ENCODE results near the gene RPS6KA5.

DNA sequence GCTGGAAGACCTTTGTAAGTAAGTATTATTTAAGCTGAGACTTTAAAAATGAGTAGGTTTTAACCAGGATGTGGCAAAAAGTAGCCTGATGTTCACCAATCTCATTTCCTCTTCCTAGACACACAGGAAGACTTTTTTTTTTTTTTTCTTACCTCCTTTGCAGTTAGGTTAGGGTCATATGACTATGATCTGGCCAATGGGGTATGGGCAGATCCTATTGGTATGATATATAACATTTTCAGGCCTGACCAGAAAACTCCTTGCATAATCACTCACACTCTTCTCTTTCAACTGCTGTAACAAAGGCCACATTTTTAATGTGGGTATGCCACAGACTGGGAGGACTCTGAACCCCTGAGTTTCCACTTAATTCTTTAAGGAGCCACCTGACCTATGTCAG lies 2.7 kb upstream of the RPS6KA5 start:
- TF ChIP-seq, protein P1, sequence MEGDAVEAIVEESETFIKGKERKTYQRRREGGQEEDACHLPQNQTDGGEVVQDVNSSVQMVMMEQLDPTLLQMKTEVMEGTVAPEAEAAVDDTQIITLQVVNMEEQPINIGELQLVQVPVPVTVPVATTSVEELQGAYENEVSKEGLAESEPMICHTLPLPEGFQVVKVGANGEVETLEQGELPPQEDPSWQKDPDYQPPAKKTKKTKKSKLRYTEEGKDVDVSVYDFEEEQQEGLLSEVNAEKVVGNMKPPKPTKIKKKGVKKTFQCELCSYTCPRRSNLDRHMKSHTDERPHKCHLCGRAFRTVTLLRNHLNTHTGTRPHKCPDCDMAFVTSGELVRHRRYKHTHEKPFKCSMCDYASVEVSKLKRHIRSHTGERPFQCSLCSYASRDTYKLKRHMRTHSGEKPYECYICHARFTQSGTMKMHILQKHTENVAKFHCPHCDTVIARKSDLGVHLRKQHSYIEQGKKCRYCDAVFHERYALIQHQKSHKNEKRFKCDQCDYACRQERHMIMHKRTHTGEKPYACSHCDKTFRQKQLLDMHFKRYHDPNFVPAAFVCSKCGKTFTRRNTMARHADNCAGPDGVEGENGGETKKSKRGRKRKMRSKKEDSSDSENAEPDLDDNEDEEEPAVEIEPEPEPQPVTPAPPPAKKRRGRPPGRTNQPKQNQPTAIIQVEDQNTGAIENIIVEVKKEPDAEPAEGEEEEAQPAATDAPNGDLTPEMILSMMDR (IDR thresholded peaks at IDR 0.05; ENCODE audit: low read depth, low read length, poor library complexity, severe bottlenecking), result no peak
- no peak for TF ChIP-seq EZH2phosphoT487 (IDR thresholded peaks at IDR 0.05; ENCODE audit: borderline replicate concordance, low read length)

Measured in DOHH2 (cell line).